ENCODE measurements around the gene THADA.

DNA sequence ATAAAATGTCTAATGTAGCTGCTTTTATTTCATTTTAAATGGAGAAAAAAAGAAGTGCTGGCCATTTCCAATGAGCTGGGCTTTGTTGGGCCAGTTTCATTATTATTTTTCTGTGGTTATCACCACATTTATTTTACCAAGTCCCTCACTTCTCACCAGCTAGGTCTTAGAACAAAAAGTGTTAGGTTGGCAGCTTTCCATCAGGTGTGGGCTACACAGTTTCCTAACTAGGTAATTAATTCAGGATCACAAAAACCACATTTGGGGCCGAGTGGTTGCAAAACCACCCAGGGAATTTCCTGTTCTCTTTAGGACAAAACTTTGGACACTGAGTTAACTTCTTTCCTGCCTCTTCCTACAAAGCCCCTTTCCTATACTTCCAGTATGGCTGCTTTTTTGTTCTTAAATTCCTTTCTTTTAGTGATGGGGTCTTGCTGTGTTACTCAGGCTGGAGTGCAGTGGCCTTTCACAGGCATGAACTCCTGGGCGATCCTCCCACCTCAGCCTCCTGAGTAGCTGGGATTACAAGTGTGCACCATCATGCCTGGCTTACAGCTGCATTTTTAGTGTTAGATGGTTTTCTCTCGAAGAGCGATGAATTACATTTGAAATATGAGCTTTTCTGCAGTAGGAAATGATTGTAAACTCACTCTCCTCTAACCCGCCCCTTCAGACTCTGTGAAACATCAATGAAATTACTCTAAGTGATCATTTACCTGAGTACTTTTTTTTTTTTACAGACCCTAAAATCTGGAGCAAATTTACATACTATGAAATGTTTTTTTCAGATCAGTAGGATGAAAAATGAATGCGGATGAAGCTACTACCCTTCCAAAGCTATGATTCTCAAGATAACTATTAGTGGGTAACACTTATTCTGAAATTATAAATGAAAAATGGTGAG is 366.8 kb downstream of the THADA start:
- TF ChIP-seq CTCF (conservative IDR thresholded peaks at IDR 0.05; ENCODE audit: low read length), result no peak
- no peak for TF ChIP-seq EZH2phosphoT487 (IDR thresholded peaks at IDR 0.05; ENCODE audit: borderline replicate concordance, low read depth, low read length)

Measured in OCI-LY7 (cell line).